ENCODE results near the gene FAM209B.
"Not testable (repeated sequence)": the region's sequence is repeated elsewhere in the genome, so short reads cannot be mapped to it uniquely, and the experiment has no call there.

The FAM209B gene

GRCh38 chr20:56540415-56540814 lies 7.4 kb downstream of the FAM209B start:
- DNase-seq (ENCODE audit: low read depth in 2 of 2): no peak

GRCh38 chr20:56542489-56543030 lies 9.5 kb downstream of the FAM209B start:
- no peak for DNase-seq (ENCODE audit: low read depth in 2 of 2)

- DNase-seq (ENCODE audit: low read depth in 2 of 2): no peak
Observed at GRCh38 chr20:56551571-56551970, 18.5 kb downstream of the FAM209B start.

GRCh38 chr20:56552911-56553629 lies 20.0 kb downstream of the FAM209B start:
- no peak for DNase-seq (ENCODE audit: low read depth in 2 of 2)

GRCh38 chr20:56554869-56555268 lies 21.8 kb downstream of the FAM209B start:
- peak in 1 of 2 donors; percentile 4 for DNase-seq (ENCODE audit: low read depth in 2 of 2)

GRCh38 chr20:56558968-56559367 lies 25.9 kb downstream of the FAM209B start:
- DNase-seq (ENCODE audit: low read depth in 2 of 2): no peak

- DNase-seq (ENCODE audit: low read depth in 2 of 2): not testable (repeated sequence)
Observed at GRCh38 chr20:56564526-56564925, 31.5 kb downstream of the FAM209B start.

GRCh38 chr20:56565511-56565910 lies 32.5 kb downstream of the FAM209B start:
- no peak for DNase-seq (ENCODE audit: low read depth in 2 of 2)

- DNase-seq (ENCODE audit: low read depth in 2 of 2): no peak
Observed at GRCh38 chr20:56566621-56567020, 33.6 kb downstream of the FAM209B start.

GRCh38 chr20:56570832-56571231 lies 37.8 kb downstream of the FAM209B start:
- DNase-seq (ENCODE audit: low read depth in 2 of 2): no peak

GRCh38 chr20:56572172-56572571 lies 39.1 kb downstream of the FAM209B start:
- DNase-seq (ENCODE audit: low read depth in 2 of 2): no peak

GRCh38 chr20:56573986-56574385 lies 40.9 kb downstream of the FAM209B start:
- no peak for DNase-seq (ENCODE audit: low read depth in 2 of 2)

- no peak for DNase-seq (ENCODE audit: low read depth in 2 of 2)
Observed at GRCh38 chr20:56574531-56575142, 41.6 kb downstream of the FAM209B start.

GRCh38 chr20:56575157-56575556 lies 42.1 kb downstream of the FAM209B start:
- no peak for DNase-seq (ENCODE audit: low read depth in 2 of 2)

- DNase-seq (ENCODE audit: low read depth in 2 of 2): no peak
Observed at GRCh38 chr20:56575961-56576360, 42.9 kb downstream of the FAM209B start.

GRCh38 chr20:56579301-56579710 lies 46.3 kb downstream of the FAM209B start:
- DNase-seq (ENCODE audit: low read depth in 2 of 2): no peak

- DNase-seq (ENCODE audit: low read depth in 2 of 2): no peak
Observed at GRCh38 chr20:56580226-56580625, 47.2 kb downstream of the FAM209B start.

- DNase-seq (ENCODE audit: low read depth in 2 of 2): no peak
Observed at GRCh38 chr20:56581701-56582100, 48.7 kb downstream of the FAM209B start.

- no peak for DNase-seq (ENCODE audit: low read depth in 2 of 2)
Observed at GRCh38 chr20:56582542-56582941, 49.5 kb downstream of the FAM209B start.

GRCh38 chr20:56584916-56585315 lies 51.9 kb downstream of the FAM209B start:
- DNase-seq (ENCODE audit: low read depth in 2 of 2): no peak

All from activated CD4-positive, alpha-beta T cell treated with anti-CD3 and anti-CD28 coated beads for 24 hours (primary cell).